ENCODE data around the gene HTR4. TPM values are rescaled to one million over a fixed set of nuclear protein-coding genes. Genes with fewer than 3 reads are reported as not detected.

The HTR4 gene
- total and polyA plus RNA-seq, 2 of the 4 experiments (the other 2 are of a cell fraction), result not detected

- H3K27me3 ChIP-seq (ENCODE audit: control insufficient read depth, insufficient read depth, low read length), result peaks cover 1% of the 10 kb centered on the region; the same call in 1 of the 2 replicates
- H2AK5ac ChIP-seq (ENCODE audit: low read depth, low read length), result no peak overlapping the region
- no TSS peak for BruUV-seq (replicated peaks)
- no peak overlapping the region for H3K14ac ChIP-seq (replicated peaks; ENCODE audit: low read depth, low read length)
- intact Hi-C loops (cut with micrococcal nuclease), result no loop called here
- dilution Hi-C loops (cut with HindIII; ENCODE audit: low sequenced_read_pairs, unreplicated experiment), result no loop called here
- H4K8ac ChIP-seq (ENCODE audit: low read depth in 2 of 2, low read length in 2 of 2), result no peak overlapping the region
- TF ChIP-seq RFX5 (IDR thresholded peaks at IDR 0.05; ENCODE audit: low read depth, low read length), result no peak
- no peak for TF ChIP-seq FOS (IDR thresholded peaks at IDR 0.05; ENCODE audit: low read depth, low read length)
- no peak for TF ChIP-seq CHD1 (IDR thresholded peaks at IDR 0.05; ENCODE audit: low read depth, low read length)
- TF ChIP-seq MAZ (IDR thresholded peaks at IDR 0.05; ENCODE audit: borderline replicate concordance, low read depth, low read length), result no peak
- TF ChIP-seq BHLHE40 (IDR thresholded peaks at IDR 0.05; ENCODE audit: low read depth, low read length), result no peak
- no peak for TF ChIP-seq RAD21 (IDR thresholded peaks at IDR 0.05; ENCODE audit: low read length)
- TF ChIP-seq POLR2A (IDR thresholded peaks at IDR 0.05; ENCODE audit: low read depth, low read length), result no peak
- no peak for TF ChIP-seq MAFK (IDR thresholded peaks at IDR 0.05; ENCODE audit: low read depth, low read length)
- no peak for TF ChIP-seq USF2 (IDR thresholded peaks at IDR 0.05; ENCODE audit: low read depth, low read length)
- TF ChIP-seq, protein P1, sequence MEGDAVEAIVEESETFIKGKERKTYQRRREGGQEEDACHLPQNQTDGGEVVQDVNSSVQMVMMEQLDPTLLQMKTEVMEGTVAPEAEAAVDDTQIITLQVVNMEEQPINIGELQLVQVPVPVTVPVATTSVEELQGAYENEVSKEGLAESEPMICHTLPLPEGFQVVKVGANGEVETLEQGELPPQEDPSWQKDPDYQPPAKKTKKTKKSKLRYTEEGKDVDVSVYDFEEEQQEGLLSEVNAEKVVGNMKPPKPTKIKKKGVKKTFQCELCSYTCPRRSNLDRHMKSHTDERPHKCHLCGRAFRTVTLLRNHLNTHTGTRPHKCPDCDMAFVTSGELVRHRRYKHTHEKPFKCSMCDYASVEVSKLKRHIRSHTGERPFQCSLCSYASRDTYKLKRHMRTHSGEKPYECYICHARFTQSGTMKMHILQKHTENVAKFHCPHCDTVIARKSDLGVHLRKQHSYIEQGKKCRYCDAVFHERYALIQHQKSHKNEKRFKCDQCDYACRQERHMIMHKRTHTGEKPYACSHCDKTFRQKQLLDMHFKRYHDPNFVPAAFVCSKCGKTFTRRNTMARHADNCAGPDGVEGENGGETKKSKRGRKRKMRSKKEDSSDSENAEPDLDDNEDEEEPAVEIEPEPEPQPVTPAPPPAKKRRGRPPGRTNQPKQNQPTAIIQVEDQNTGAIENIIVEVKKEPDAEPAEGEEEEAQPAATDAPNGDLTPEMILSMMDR (conservative IDR thresholded peaks at IDR 0.05; ENCODE audit: low read depth, low read length), result no peak
- no peak for TF ChIP-seq NFE2L2 (IDR thresholded peaks at IDR 0.05; ENCODE audit: low read depth, low read length)
- TF ChIP-seq RCOR1 (IDR thresholded peaks at IDR 0.05; ENCODE audit: insufficient replicate concordance, low read length), result no peak
- no peak for TF ChIP-seq CEBPB (IDR thresholded peaks at IDR 0.05; ENCODE audit: low read depth, low read length)
- no peak overlapping the region for H3K56ac ChIP-seq (ENCODE audit: extremely low read depth, insufficient read depth, low read length)
- no CpG with 5 or more reads among the region's 6 CpGs for WGBS, 2 experiments (ENCODE audit: extremely low coverage in 2 of 2, insufficient read length in 1 of 2)
- H3K36me3 ChIP-seq (ENCODE audit: control insufficient read depth, insufficient read depth, low read length), result no peaks in the 10 kb centered on the region
- H3K4me1 ChIP-seq (ENCODE audit: control insufficient read depth, insufficient read depth, low read length), result no peaks in the 10 kb centered on the region
- no peak overlapping the region for H2AFZ ChIP-seq (replicated peaks; ENCODE audit: low read length, poor library complexity)
- no peak overlapping the region for H3K4ac ChIP-seq (ENCODE audit: low read depth, low read length)
- ChIA-PET POLR2A (ENCODE audit: unreplicated experiment) (no interaction called here), CTCF (no interaction called here)
- no peaks in the 10 kb centered on the region for H4K20me1 ChIP-seq (ENCODE audit: insufficient read depth, low read length)
- no peak overlapping the region for H2BK20ac ChIP-seq (ENCODE audit: low read depth, low read length)
- no peak for ATAC-seq (ENCODE audit: low read depth)
- H4K91ac ChIP-seq (ENCODE audit: insufficient read depth, low read depth, low read length), result no peak overlapping the region
- H3K9ac ChIP-seq (ENCODE audit: low read depth, low read length), result no peak overlapping the region
- H2BK5ac ChIP-seq (ENCODE audit: low read depth, low read length, poor library complexity, severe bottlenecking), result no peak overlapping the region
- H4K5ac ChIP-seq (ENCODE audit: low read depth, low read length), result no peak overlapping the region
- H3K18ac ChIP-seq (ENCODE audit: low read depth, low read length), result no peak overlapping the region
- H2BK120ac ChIP-seq (ENCODE audit: low read depth, low read length), result no peak overlapping the region
- no peak overlapping the region for H3K4me3 ChIP-seq (ENCODE audit: insufficient read depth, low read depth, low read length)
- H3K9me3 ChIP-seq (ENCODE audit: control insufficient read depth, insufficient read depth, low read length), result no peaks in the 10 kb centered on the region
- H2BK15ac ChIP-seq (ENCODE audit: low read depth, low read length), result no peak overlapping the region
- in situ Hi-C loops (cut with MboI; ENCODE audit: low sequenced_read_pairs), result no loop called here
- no peaks in the 10 kb centered on the region for H3K79me1 ChIP-seq (ENCODE audit: low read depth in 1 of 2, low read length in 2 of 2)
- DNase-seq, result no peak
- no peak overlapping the region for H3K23ac ChIP-seq (ENCODE audit: low read depth, low read length)
- no peak overlapping the region for H3K4me2 ChIP-seq (ENCODE audit: low read depth, low read length)
- H2AK9ac ChIP-seq (replicated peaks; ENCODE audit: low read depth, low read length, poor library complexity), result no peak overlapping the region
- no peaks in the 10 kb centered on the region for H3K9me1 ChIP-seq (ENCODE audit: insufficient read depth, low read length)
- H3K27ac ChIP-seq (ENCODE audit: insufficient read depth, low read length), result no peak overlapping the region
Observed at GRCh38 chr5:148681157-148682057, 27.1 kb upstream of the HTR4 start.

All from IMR-90 (cell line).